HepG2 (cell line): ENCODE measurements around the gene PRDX5. TPM values are rescaled to one million over a fixed set of nuclear protein-coding genes. Genes with fewer than 3 reads are reported as not detected.

ENCODE experiments used
- ATAC-seq: fragments of 200-7000 bp; cut with Tn5 transposase; 3 replicates; pipeline ENCODE4 v1.9.1; 2020; ENCODE audit warnings: mild to moderate bottlenecking, moderate library complexity
- BruUV-seq: library from RNA; stranded (reverse); fragments of 400-500 nt; replicated peaks from 2 replicates; lab custom pipeline; 2021; lab: Mats Ljungman, UMichigan
- CTCF ChIA-PET: fragments of 300-600 bp; formaldehyde crosslinking; extraction: SDS; loops from one replicate; lab custom pipeline; 2021; ENCODE audit warnings: low total read pairs, inconsistent platforms, low intra/inter-chr PET ratio; lab: Yijun Ruan, JAX
- POLR2A ChIA-PET: fragments of 350-600 bp; sonication (Branson Sonifier 250); formaldehyde crosslinking; loops from one replicate; lab custom pipeline; 2020; ENCODE audit warnings: antibody characterized with exemption, inconsistent platforms; lab: Yijun Ruan, JAX
- DNase-seq: peaks from one replicate; pipeline ENCODE4 v3.0.0-alpha.2; 2015; ENCODE audit warnings: low spot score
- FAIRE-seq: peaks from 3 replicates; lab custom pipeline; 2011; peaks lifted over from hg19 to GRCh38; lab: Jason Lieb, UNC
- H2AFZ ChIP-seq: one replicate; pipeline ENCODE4 v1.6.1; 2011; ENCODE audit warnings: low read length, inconsistent platforms
- H3K27ac ChIP-seq: fragments of 300-600 bp; 3 replicates; pipeline ENCODE4 v1.8.0; 2011; ENCODE audit warnings: mixed run types, mild to moderate bottlenecking, mixed read lengths, low read length, inconsistent platforms; ENCODE audit not compliant: insufficient read depth; ENCODE audit errors: extremely low read length
- H3K27me3 ChIP-seq, 2 experiments: fragments of 200-600 bp in 1 of 2; 2 replicates in 1 of 2; 3 replicates in 1 of 2; pipeline versions ENCODE4 v1.6.0 to v1.8.0; 2011; ENCODE audit warnings: low read length in 2 of 2, mild to moderate bottlenecking in 2 of 2, moderate library complexity in 2 of 2, inconsistent platforms in 1 of 2; ENCODE audit not compliant: insufficient read depth in 2 of 2, control insufficient read depth in 1 of 2
- H3K36me3 ChIP-seq, 2 experiments: fragments of 200-600 bp in 1 of 2; replicated peaks in 1 of 2; 2 replicates in 1 of 2; 3 replicates in 1 of 2; pipeline versions ENCODE4 v1.5.1 to v1.8.0; 2011; ENCODE audit warnings: low read length in 2 of 2, inconsistent platforms in 1 of 2; ENCODE audit not compliant: insufficient read depth in 2 of 2, control insufficient read depth in 1 of 2
- H3K4me1 ChIP-seq: 2 replicates; pipeline ENCODE4 v1.5.1; 2012; ENCODE audit warnings: low read length, inconsistent platforms; ENCODE audit not compliant: insufficient read depth
- H3K4me2 ChIP-seq: 2 replicates; pipeline ENCODE4 v1.6.0; 2011; ENCODE audit warnings: low read depth, low read length, inconsistent platforms
- H3K4me3 ChIP-seq, 3 experiments: fragments of 200-600 bp in 1 of 3; sonication (generic), shearing (Covaris generic) in 1 of 3; replicated peaks in 1 of 3; 2 replicates each; pipeline ENCODE4 v1.5.1; 2011 to 2016; ENCODE audit warnings: low read length in 3 of 3, inconsistent platforms in 2 of 3, low read depth in 2 of 3, mild to moderate bottlenecking in 2 of 3, control low read depth in 1 of 3, mixed read lengths in 1 of 3; ENCODE audit not compliant: insufficient read depth in 1 of 3
- H3K79me2 ChIP-seq: one replicate; pipeline ENCODE4 v1.6.1; 2011; ENCODE audit warnings: low read length, inconsistent platforms; ENCODE audit not compliant: insufficient read depth
- H3K9ac ChIP-seq: 2 replicates; pipeline ENCODE4 v1.6.0; 2011; ENCODE audit warnings: mild to moderate bottlenecking, low read depth, low read length, inconsistent platforms; ENCODE audit not compliant: insufficient read depth
- H3K9me3 ChIP-seq: 2 replicates; pipeline ENCODE4 v1.5.1; 2012; ENCODE audit warnings: mild to moderate bottlenecking, low read length
- H4K20me1 ChIP-seq: 2 replicates; pipeline ENCODE4 v1.6.0; 2011; ENCODE audit warnings: inconsistent platforms, mild to moderate bottlenecking, low read length, moderate library complexity; ENCODE audit not compliant: insufficient read depth
- ARNTL ChIP-seq: sonication (generic); formaldehyde crosslinking; IDR thresholded peaks from 2 replicates; pipeline ENCODE4 v1.4.0; 2020; ENCODE audit warnings: mild to moderate bottlenecking, missing genetic modification reagents
- EEA1 ChIP-seq: sonication (generic); formaldehyde crosslinking; IDR thresholded peaks from 2 replicates; pipeline ENCODE4 v1.5.1; 2020; ENCODE audit warnings: mild to moderate bottlenecking, missing genetic modification reagents, borderline replicate concordance
- EED ChIP-seq: sonication (generic); formaldehyde crosslinking; IDR thresholded peaks from 2 replicates; pipeline ENCODE4 v1.5.0; 2020; ENCODE audit warnings: mild to moderate bottlenecking, missing genetic modification reagents
- KDM4B ChIP-seq: sonication (generic); formaldehyde crosslinking; IDR thresholded peaks from 2 replicates; pipeline ENCODE4 v1.4.0; 2020; ENCODE audit warnings: missing genetic modification reagents
- POGZ ChIP-seq: sonication (generic); formaldehyde crosslinking; IDR thresholded peaks from 2 replicates; pipeline ENCODE4 v1.4.0; 2020; ENCODE audit warnings: mild to moderate bottlenecking, missing genetic modification reagents
- RCOR2 ChIP-seq: IDR thresholded peaks from 2 replicates; pipeline ENCODE4 v1.6.1; 2016; ENCODE audit warnings: missing biosample characterization, missing genetic modification reagents
- ZNF274 ChIP-seq: sonication (generic); formaldehyde crosslinking; IDR thresholded peaks from 2 replicates; pipeline ENCODE4 v1.5.1; 2020; ENCODE audit warnings: mild to moderate bottlenecking, missing genetic modification reagents
- ZNF451 ChIP-seq: sonication (generic); formaldehyde crosslinking; IDR thresholded peaks from 2 replicates; pipeline ENCODE4 v1.5.0; 2020; ENCODE audit warnings: mild to moderate bottlenecking, missing genetic modification reagents
- ZNF619 ChIP-seq: sonication (generic); formaldehyde crosslinking; IDR thresholded peaks from 2 replicates; pipeline ENCODE4 v1.4.0; 2020; ENCODE audit warnings: mild to moderate bottlenecking, missing genetic modification reagents
- WGBS: methylation state at CpG from one replicate; pipeline ENCODE4 v1.1.6; 2017; ENCODE audit warnings: low lambda C conversion rate; 5-methylcytosine and 5-hydroxymethylcytosine counted together
- in situ Hi-C: cut with HindIII; loops from 2 replicates; pipeline ENCODE4 v1.10.0; 2017; ENCODE audit warnings: low pct_unique_long_range_greater_than_20kb; ENCODE audit not compliant: extremely low pct_ligation_motif_present
- intact Hi-C: fragments of 100-400 bp; cut with micrococcal nuclease; formaldehyde crosslinking; loops from one replicate; pipeline ENCODE4 v1.10.0; 2022; ENCODE audit not compliant: unreplicated experiment
- polyA plus RNA-seq, 8 experiments: library from polyadenylated mRNA; depleted of rRNA in 3 of 8; stranded (reverse) in 7 of 8; unstranded in 1 of 8; fragments of >200 nt; fragmentation: Illumina TruSeq in 4 of 8; extraction: Trizol in 4 of 8; gene quantifications; 2 replicates each; pipeline versions ENCODE4 v1.2.1 to v1.2.3, GENCODE V29; 2011 to 2016; ENCODE audit warnings: low read depth in 4 of 8, missing spikeins in 1 of 8, mixed read lengths in 1 of 8; ENCODE audit not compliant: insufficient read depth in 1 of 8
- total RNA-seq, 5 experiments: library from RNA; depleted of rRNA; stranded (reverse); fragments of >200 nt; fragmentation: Illumina TruSeq; extraction: Trizol; gene quantifications; 2 replicates each; pipeline ENCODE4 v1.2.3, GENCODE V29; 2016; ENCODE audit warnings: low read depth in 1 of 5
- TF ChIP-seq, protein P1 (sequence below), 2 experiments: fragments of 450-650 bp in 1 of 2; sonication (generic) in 1 of 2; formaldehyde crosslinking; IDR thresholded peaks; 2 replicates each; pipeline versions ENCODE4 v1.5.0 to v1.8.0; 2020 to 2022; ENCODE audit warnings: mild to moderate bottlenecking in 1 of 2, missing genetic modification reagents in 1 of 2
- TF ChIP-seq, protein P2 (sequence below): sonication (generic); formaldehyde crosslinking; IDR thresholded peaks from 2 replicates; pipeline ENCODE4 v1.5.0; 2020; ENCODE audit warnings: mild to moderate bottlenecking, missing genetic modification reagents, borderline replicate concordance
- TF ChIP-seq, protein P3 (sequence below): sonication (generic); formaldehyde crosslinking; IDR thresholded peaks from 2 replicates; pipeline ENCODE4 v1.4.0; 2020; ENCODE audit warnings: mild to moderate bottlenecking, missing genetic modification reagents
- TF ChIP-seq, protein P4 (sequence below): sonication (generic); formaldehyde crosslinking; IDR thresholded peaks from 2 replicates; pipeline ENCODE4 v1.4.0; 2020; ENCODE audit warnings: mild to moderate bottlenecking, missing genetic modification reagents

Gene PRDX5
- total and polyA plus RNA-seq, 2 of the 13 experiments (the other 11 are each of a cell fraction or from before 2014, with no cell fraction given), result 215 to 311 TPM

DNA sequence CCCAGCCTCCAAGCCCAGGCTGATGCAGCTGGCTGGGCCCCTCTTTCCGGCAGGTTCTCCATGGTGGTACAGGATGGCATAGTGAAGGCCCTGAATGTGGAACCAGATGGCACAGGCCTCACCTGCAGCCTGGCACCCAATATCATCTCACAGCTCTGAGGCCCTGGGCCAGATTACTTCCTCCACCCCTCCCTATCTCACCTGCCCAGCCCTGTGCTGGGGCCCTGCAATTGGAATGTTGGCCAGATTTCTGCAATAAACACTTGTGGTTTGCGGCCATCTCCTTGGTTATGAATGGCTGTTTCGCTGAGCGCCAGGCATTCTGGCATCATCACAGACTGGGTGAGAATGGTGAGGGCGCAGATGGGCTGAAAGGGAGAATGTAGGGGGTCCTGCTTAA, 3.6 kb downstream of the PRDX5 start:
- no peak overlapping the region for H3K4me2 ChIP-seq
- H3K9me3 ChIP-seq, result no peaks in the 10 kb centered on the region
- 96% methylated on average over 4 of the region's 5 CpGs for WGBS
- H3K27ac ChIP-seq, result no peak overlapping the region
- DNase-seq (no peak), ATAC-seq (no peak), FAIRE-seq (no peak)
- H3K9ac ChIP-seq, result no peak overlapping the region
- no TSS peak for BruUV-seq
- no peak overlapping the region for H2AFZ ChIP-seq
- peaks cover 12% of the 10 kb centered on the region for H3K79me2 ChIP-seq
- H3K4me3 ChIP-seq, result no peak overlapping the region
- H3K36me3 ChIP-seq, result peaks cover 1 to 15% of the 10 kb centered on the region in 2 experiments; a peak in 1 of 5 replicates
- H3K4me1 ChIP-seq, result peaks cover 14% of the 10 kb centered on the region
- H3K27me3 ChIP-seq, result no peaks in the 10 kb centered on the region; a peak in 1 of 5 replicates
- intact Hi-C loops (no loop called here), in situ Hi-C loops (no loop called here)
- ChIA-PET CTCF (no interaction called here), POLR2A (no interaction called here)
- no peaks in the 10 kb centered on the region for H4K20me1 ChIP-seq
- TF ChIP-seq ZNF274 (no peak), ZNF619 (CRISPR knock-in tag) (no peak), POGZ (no peak), ZNF451 (CRISPR knock-in tag) (no peak), EEA1 (CRISPR knock-in tag) (no peak), EED (CRISPR knock-in tag) (no peak), RCOR2 (no peak), KDM4B (CRISPR knock-in tag) (no peak), ARNTL (CRISPR knock-in tag) (no peak)
- TF ChIP-seq, protein P1, sequence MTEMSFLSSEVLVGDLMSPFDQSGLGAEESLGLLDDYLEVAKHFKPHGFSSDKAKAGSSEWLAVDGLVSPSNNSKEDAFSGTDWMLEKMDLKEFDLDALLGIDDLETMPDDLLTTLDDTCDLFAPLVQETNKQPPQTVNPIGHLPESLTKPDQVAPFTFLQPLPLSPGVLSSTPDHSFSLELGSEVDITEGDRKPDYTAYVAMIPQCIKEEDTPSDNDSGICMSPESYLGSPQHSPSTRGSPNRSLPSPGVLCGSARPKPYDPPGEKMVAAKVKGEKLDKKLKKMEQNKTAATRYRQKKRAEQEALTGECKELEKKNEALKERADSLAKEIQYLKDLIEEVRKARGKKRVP (CRISPR knock-in tag; IDR thresholded peaks at IDR 0.05), result no peak
- TF ChIP-seq, protein P2, sequence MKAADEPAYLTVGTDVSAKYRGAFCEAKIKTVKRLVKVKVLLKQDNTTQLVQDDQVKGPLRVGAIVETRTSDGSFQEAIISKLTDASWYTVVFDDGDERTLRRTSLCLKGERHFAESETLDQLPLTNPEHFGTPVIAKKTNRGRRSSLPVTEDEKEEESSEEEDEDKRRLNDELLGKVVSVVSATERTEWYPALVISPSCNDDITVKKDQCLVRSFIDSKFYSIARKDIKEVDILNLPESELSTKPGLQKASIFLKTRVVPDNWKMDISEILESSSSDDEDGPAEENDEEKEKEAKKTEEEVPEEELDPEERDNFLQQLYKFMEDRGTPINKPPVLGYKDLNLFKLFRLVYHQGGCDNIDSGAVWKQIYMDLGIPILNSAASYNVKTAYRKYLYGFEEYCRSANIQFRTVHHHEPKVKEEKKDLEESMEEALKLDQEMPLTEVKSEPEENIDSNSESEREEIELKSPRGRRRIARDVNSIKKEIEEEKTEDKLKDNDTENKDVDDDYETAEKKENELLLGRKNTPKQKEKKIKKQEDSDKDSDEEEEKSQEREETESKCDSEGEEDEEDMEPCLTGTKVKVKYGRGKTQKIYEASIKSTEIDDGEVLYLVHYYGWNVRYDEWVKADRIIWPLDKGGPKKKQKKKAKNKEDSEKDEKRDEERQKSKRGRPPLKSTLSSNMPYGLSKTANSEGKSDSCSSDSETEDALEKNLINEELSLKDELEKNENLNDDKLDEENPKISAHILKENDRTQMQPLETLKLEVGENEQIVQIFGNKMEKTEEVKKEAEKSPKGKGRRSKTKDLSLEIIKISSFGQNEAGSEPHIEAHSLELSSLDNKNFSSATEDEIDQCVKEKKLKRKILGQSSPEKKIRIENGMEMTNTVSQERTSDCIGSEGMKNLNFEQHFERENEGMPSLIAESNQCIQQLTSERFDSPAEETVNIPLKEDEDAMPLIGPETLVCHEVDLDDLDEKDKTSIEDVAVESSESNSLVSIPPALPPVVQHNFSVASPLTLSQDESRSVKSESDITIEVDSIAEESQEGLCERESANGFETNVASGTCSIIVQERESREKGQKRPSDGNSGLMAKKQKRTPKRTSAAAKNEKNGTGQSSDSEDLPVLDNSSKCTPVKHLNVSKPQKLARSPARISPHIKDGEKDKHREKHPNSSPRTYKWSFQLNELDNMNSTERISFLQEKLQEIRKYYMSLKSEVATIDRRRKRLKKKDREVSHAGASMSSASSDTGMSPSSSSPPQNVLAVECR (CRISPR knock-in tag), result no peak
- TF ChIP-seq, protein P3, sequence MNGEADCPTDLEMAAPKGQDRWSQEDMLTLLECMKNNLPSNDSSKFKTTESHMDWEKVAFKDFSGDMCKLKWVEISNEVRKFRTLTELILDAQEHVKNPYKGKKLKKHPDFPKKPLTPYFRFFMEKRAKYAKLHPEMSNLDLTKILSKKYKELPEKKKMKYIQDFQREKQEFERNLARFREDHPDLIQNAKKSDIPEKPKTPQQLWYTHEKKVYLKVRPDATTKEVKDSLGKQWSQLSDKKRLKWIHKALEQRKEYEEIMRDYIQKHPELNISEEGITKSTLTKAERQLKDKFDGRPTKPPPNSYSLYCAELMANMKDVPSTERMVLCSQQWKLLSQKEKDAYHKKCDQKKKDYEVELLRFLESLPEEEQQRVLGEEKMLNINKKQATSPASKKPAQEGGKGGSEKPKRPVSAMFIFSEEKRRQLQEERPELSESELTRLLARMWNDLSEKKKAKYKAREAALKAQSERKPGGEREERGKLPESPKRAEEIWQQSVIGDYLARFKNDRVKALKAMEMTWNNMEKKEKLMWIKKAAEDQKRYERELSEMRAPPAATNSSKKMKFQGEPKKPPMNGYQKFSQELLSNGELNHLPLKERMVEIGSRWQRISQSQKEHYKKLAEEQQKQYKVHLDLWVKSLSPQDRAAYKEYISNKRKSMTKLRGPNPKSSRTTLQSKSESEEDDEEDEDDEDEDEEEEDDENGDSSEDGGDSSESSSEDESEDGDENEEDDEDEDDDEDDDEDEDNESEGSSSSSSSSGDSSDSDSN (CRISPR knock-in tag), result no peak
- TF ChIP-seq, protein P4, sequence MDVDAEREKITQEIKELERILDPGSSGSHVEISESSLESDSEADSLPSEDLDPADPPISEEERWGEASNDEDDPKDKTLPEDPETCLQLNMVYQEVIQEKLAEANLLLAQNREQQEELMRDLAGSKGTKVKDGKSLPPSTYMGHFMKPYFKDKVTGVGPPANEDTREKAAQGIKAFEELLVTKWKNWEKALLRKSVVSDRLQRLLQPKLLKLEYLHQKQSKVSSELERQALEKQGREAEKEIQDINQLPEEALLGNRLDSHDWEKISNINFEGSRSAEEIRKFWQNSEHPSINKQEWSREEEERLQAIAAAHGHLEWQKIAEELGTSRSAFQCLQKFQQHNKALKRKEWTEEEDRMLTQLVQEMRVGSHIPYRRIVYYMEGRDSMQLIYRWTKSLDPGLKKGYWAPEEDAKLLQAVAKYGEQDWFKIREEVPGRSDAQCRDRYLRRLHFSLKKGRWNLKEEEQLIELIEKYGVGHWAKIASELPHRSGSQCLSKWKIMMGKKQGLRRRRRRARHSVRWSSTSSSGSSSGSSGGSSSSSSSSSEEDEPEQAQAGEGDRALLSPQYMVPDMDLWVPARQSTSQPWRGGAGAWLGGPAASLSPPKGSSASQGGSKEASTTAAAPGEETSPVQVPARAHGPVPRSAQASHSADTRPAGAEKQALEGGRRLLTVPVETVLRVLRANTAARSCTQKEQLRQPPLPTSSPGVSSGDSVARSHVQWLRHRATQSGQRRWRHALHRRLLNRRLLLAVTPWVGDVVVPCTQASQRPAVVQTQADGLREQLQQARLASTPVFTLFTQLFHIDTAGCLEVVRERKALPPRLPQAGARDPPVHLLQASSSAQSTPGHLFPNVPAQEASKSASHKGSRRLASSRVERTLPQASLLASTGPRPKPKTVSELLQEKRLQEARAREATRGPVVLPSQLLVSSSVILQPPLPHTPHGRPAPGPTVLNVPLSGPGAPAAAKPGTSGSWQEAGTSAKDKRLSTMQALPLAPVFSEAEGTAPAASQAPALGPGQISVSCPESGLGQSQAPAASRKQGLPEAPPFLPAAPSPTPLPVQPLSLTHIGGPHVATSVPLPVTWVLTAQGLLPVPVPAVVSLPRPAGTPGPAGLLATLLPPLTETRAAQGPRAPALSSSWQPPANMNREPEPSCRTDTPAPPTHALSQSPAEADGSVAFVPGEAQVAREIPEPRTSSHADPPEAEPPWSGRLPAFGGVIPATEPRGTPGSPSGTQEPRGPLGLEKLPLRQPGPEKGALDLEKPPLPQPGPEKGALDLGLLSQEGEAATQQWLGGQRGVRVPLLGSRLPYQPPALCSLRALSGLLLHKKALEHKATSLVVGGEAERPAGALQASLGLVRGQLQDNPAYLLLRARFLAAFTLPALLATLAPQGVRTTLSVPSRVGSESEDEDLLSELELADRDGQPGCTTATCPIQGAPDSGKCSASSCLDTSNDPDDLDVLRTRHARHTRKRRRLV (CRISPR knock-in tag), result no peak
